K562 (cell line): ENCODE measurements around the gene CMIP. TPM values are rescaled to one million over a fixed set of nuclear protein-coding genes. Genes with fewer than 3 reads are reported as not detected.

Experiments used
- ATF7 ChIP-seq: fragments of 450-650 bp; IDR thresholded peaks from 2 replicates; pipeline ENCODE4 v1.7.1; 2014; ENCODE audit warnings: mild to moderate bottlenecking, moderate library complexity
- E2F8 ChIP-seq: fragments of 450-650 bp; IDR thresholded peaks from 2 replicates; pipeline ENCODE4 v1.7.1; 2018; ENCODE audit warnings: mild to moderate bottlenecking, low read depth; ENCODE audit not compliant: partially characterized antibody
- GABPB1 ChIP-seq: sonication (generic); formaldehyde crosslinking; IDR thresholded peaks from 2 replicates; pipeline ENCODE4 v1.8.0; 2022; ENCODE audit warnings: mild to moderate bottlenecking, missing genetic modification reagents
- GTF2F1 ChIP-seq: IDR thresholded peaks from 2 replicates; pipeline ENCODE4 v1.6.1; 2011; ENCODE audit warnings: low read depth, low read length, improper control_type of control experiment
- KLF13 ChIP-seq: fragments of 450-650 bp; IDR thresholded peaks from 2 replicates; pipeline ENCODE4 v1.6.1; 2016; ENCODE audit warnings: missing genetic modification characterization, low read depth, mild to moderate bottlenecking, missing compliant biosample characterization, moderate library complexity, borderline replicate concordance
- MCM3 ChIP-seq: fragments of 450-650 bp; IDR thresholded peaks from 2 replicates; pipeline ENCODE4 v1.6.1; 2016
- MCM7 ChIP-seq, 2 experiments: fragments of 450-650 bp; IDR thresholded peaks; 2 replicates each; pipeline ENCODE4 v1.6.1; 2016 to 2018
- MLX ChIP-seq, 2 experiments: fragments of 450-650 bp in 1 of 2; sonication (generic) in 1 of 2; formaldehyde crosslinking; conservative IDR thresholded peaks; 2 replicates each; pipeline versions ENCODE4 v1.4.0 to v1.8.1; 2020 to 2022; ENCODE audit warnings: mild to moderate bottlenecking in 1 of 2, missing genetic modification reagents in 1 of 2
- MYC ChIP-seq, 2 experiments: fragments of 250-450 bp in 1 of 2; sonication (Bioruptor Pico) in 1 of 2; IDR thresholded peaks; 2 replicates each; pipeline versions ENCODE4 v1.5.1 to v1.6.1; 2012 to 2021; ENCODE audit warnings: low read depth in 2 of 2, borderline replicate concordance in 1 of 2, improper control_type of control experiment in 1 of 2, low read length in 1 of 2, mild to moderate bottlenecking in 1 of 2, moderate library complexity in 1 of 2
- NR1H2 ChIP-seq: sonication (generic); formaldehyde crosslinking; IDR thresholded peaks from 2 replicates; pipeline ENCODE4 v1.4.0; 2020; ENCODE audit warnings: mild to moderate bottlenecking, missing genetic modification reagents
- PHF20 ChIP-seq: fragments of 450-650 bp; IDR thresholded peaks from 2 replicates; pipeline ENCODE4 v1.6.1; 2018; ENCODE audit not compliant: partially characterized antibody
- RAD51 ChIP-seq: fragments of 450-650 bp; IDR thresholded peaks from 2 replicates; pipeline ENCODE4 v1.7.1; 2016; ENCODE audit warnings: low read depth, mild to moderate bottlenecking, borderline replicate concordance
- RBM14 ChIP-seq: fragments of 200-400 bp; formaldehyde crosslinking; IDR thresholded peaks from 2 replicates; pipeline ENCODE4 v1.6.1; 2018; ENCODE audit warnings: low read depth, mild to moderate bottlenecking, low read length, moderate library complexity, borderline replicate concordance; ENCODE audit not compliant: insufficient read depth
- SLC30A9 ChIP-seq: fragments of 250-450 bp; sonication (Bioruptor Pico); IDR thresholded peaks from 2 replicates; pipeline ENCODE4 v1.8.0; 2022; ENCODE audit warnings: mild to moderate bottlenecking, moderate library complexity
- ZBTB8A ChIP-seq: fragments of 450-650 bp; IDR thresholded peaks from 2 replicates; pipeline ENCODE4 v1.6.1; 2018; ENCODE audit warnings: mild to moderate bottlenecking, moderate library complexity; ENCODE audit not compliant: partially characterized antibody
- ZNF224 ChIP-seq: sonication (generic); formaldehyde crosslinking; IDR thresholded peaks from 2 replicates; pipeline ENCODE4 v1.8.0; 2022; ENCODE audit warnings: mild to moderate bottlenecking, missing genetic modification reagents
- ZNF311 ChIP-seq: fragments of 250-450 bp; sonication (Bioruptor Pico); IDR thresholded peaks from 2 replicates; pipeline ENCODE4 v1.4.0; 2020; ENCODE audit warnings: mild to moderate bottlenecking, moderate library complexity
- ZNF830 ChIP-seq: fragments of 250-450 bp; sonication (Bioruptor Pico); IDR thresholded peaks from 2 replicates; pipeline ENCODE4 v1.5.0; 2021; ENCODE audit warnings: mild to moderate bottlenecking
- polyA plus RNA-seq, 8 experiments: library from polyadenylated mRNA; depleted of rRNA in 4 of 8; stranded (reverse) in 5 of 8; unstranded in 3 of 8; fragments of >200 nt; fragmentation: Nextera tagmentation in 2 of 8; fragmentation: Illumina TruSeq in 1 of 8; extraction: Ambion mirVana in 2 of 8; extraction: Trizol in 1 of 8; gene quantifications; 2 replicates each; pipeline versions ENCODE4 v1.2.1 to v1.2.3, GENCODE V29; 2011 to 2014; ENCODE audit warnings: inconsistent platforms in 1 of 8, missing spikeins in 1 of 8
- total RNA-seq, 7 experiments: library from RNA; depleted of rRNA in 6 of 7; stranded (reverse); fragments of >200 nt in 6 of 7; fragmentation: Illumina TruSeq in 2 of 7; extraction: Trizol in 2 of 7; gene quantifications; 2 replicates each; pipeline versions ENCODE4 v1.2.1 to v1.2.3, GENCODE V29; 2011 to 2021; ENCODE audit warnings: low replicate concordance in 1 of 7
- TF ChIP-seq, protein P1 (sequence below): IDR thresholded peaks from 3 replicates; pipeline ENCODE4 v1.6.1; 2011; ENCODE audit warnings: borderline replicate concordance, mild to moderate bottlenecking, moderate library complexity; ENCODE audit not compliant: insufficient read length; ENCODE audit errors: extremely low read depth
- TF ChIP-seq, protein P2 (sequence below): fragments of 250-450 bp; sonication (Bioruptor Pico); IDR thresholded peaks from 2 replicates; pipeline ENCODE4 v1.8.0; 2022; ENCODE audit warnings: inconsistent platforms, mild to moderate bottlenecking, moderate library complexity, borderline replicate concordance

Gene CMIP
- total and polyA plus RNA-seq, 9 of the 15 experiments (the other 6 are each of a cell fraction or from before 2014, with no cell fraction given), result 0.94 to 82.5 (median 10.3) TPM

DNA sequence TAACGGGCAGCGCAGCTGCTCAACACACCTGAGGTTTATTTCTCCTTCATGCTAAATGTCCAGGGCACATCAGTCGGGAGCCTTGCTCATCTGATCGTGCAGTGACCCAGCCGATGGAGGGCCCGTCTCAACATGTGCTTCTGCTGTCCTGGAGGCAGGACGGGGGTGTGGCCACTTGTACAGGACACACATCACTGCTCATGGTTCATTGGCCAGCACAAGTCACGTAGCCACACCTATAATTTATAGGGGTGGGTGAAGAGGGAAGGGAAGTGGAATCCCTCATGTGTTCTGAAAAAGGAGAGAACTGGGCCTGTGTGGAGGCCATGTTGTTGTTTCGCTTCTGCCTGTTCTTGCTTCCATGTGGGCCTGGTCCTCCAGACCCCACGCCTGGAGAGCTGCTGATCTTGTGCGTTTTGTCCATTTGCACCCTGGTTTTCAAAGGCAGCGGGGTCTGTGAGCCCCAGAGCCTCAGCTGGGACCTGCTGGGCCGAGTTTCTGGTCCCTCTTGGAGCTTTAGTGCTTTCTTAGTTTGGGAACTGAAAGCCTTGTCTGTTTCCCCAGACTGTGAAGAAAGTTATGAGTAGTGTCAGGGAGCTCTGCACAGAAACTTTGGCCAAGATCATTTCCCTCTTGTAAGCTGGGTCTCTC is 60.5 kb downstream of the CMIP start (continued):
- TF ChIP-seq, protein P1, sequence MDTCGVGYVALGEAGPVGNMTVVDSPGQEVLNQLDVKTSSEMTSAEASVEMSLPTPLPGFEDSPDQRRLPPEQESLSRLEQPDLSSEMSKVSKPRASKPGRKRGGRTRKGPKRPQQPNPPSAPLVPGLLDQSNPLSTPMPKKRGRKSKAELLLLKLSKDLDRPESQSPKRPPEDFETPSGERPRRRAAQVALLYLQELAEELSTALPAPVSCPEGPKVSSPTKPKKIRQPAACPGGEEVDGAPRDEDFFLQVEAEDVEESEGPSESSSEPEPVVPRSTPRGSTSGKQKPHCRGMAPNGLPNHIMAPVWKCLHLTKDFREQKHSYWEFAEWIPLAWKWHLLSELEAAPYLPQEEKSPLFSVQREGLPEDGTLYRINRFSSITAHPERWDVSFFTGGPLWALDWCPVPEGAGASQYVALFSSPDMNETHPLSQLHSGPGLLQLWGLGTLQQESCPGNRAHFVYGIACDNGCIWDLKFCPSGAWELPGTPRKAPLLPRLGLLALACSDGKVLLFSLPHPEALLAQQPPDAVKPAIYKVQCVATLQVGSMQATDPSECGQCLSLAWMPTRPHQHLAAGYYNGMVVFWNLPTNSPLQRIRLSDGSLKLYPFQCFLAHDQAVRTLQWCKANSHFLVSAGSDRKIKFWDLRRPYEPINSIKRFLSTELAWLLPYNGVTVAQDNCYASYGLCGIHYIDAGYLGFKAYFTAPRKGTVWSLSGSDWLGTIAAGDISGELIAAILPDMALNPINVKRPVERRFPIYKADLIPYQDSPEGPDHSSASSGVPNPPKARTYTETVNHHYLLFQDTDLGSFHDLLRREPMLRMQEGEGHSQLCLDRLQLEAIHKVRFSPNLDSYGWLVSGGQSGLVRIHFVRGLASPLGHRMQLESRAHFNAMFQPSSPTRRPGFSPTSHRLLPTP, result no peak
- TF ChIP-seq, protein P2, sequence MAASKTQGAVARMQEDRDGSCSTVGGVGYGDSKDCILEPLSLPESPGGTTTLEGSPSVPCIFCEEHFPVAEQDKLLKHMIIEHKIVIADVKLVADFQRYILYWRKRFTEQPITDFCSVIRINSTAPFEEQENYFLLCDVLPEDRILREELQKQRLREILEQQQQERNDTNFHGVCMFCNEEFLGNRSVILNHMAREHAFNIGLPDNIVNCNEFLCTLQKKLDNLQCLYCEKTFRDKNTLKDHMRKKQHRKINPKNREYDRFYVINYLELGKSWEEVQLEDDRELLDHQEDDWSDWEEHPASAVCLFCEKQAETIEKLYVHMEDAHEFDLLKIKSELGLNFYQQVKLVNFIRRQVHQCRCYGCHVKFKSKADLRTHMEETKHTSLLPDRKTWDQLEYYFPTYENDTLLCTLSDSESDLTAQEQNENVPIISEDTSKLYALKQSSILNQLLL (CRISPR knock-in tag), result no peak
- TF ChIP-seq ZNF830 (CRISPR knock-in tag) (no peak), RAD51 (peak; percentile 47; the same call in 1 of the 2 replicates), SLC30A9 (CRISPR knock-in tag) (no peak), ATF7 (peak; percentile 69), GTF2F1 (0 out of 2 replicates have a peak, but pooled peaks have one; percentile 23), NR1H2 (no peak), ZBTB8A (no peak), E2F8 (no peak), GABPB1 (CRISPR knock-in tag) (peak; percentile 43; the same call in 1 of the 2 replicates), MCM7 (IDR thresholded peaks at IDR 0.05) (no peak), ZNF311 (no peak), MYC (IDR thresholded peaks at IDR 0.05; ENCODE audit: low read depth, low read length) (peak; percentile 97), MYC (CRISPR knock-in tag; IDR thresholded peaks at IDR 0.05; ENCODE audit: borderline replicate concordance, low read depth) (0 out of 2 replicates have a peak, but pooled peaks have one; percentile 26), ZNF224 (CRISPR knock-in tag) (no peak), MLX (CRISPR knock-in tag; conservative IDR thresholded peaks at IDR 0.05) (no peak), PHF20 (no peak), KLF13 (tag) (peak; percentile 77; the same call in 1 of the 2 replicates), RBM14 (no peak), MCM3 (no peak)
